AG04449 (cell line): ENCODE measurements around the gene UBE2K.
"Not testable (repeated sequence)": the region's sequence is repeated elsewhere in the genome, so short reads cannot be mapped to it uniquely, and the experiment has no call there.

Experiments used
- CTCF ChIA-PET: fragments of 350-600 bp; formaldehyde crosslinking; extraction: SDS; loops from one replicate; lab custom pipeline; 2021; ENCODE audit warnings: antibody characterized with exemption; lab: Yijun Ruan, JAX
- POLR2A ChIA-PET: fragments of 400-600, 350-600 bp; formaldehyde crosslinking; extraction: SDS; loops from one replicate; lab custom pipeline; 2020; ENCODE audit warnings: antibody characterized with exemption, inconsistent platforms; lab: Yijun Ruan, JAX
- DNase-seq: peaks from one replicate; pipeline ENCODE4 v3.0.0-alpha.2; 2010; ENCODE audit warnings: low read depth, low spot score
- H3K4me3 ChIP-seq: 2 replicates; pipeline ENCODE4 v1.5.1; 2011; ENCODE audit warnings: low read depth, mild to moderate bottlenecking, control low read depth, low read length
- TF ChIP-seq, protein P1 (sequence below): IDR thresholded peaks from one replicate; pipeline ENCODE4 v1.5.1; 2011; ENCODE audit warnings: mild to moderate bottlenecking, moderate library complexity, low read length, control low read depth, inconsistent platforms; ENCODE audit not compliant: insufficient read depth; ENCODE audit errors: missing control alignments

Gene UBE2K

DNA sequence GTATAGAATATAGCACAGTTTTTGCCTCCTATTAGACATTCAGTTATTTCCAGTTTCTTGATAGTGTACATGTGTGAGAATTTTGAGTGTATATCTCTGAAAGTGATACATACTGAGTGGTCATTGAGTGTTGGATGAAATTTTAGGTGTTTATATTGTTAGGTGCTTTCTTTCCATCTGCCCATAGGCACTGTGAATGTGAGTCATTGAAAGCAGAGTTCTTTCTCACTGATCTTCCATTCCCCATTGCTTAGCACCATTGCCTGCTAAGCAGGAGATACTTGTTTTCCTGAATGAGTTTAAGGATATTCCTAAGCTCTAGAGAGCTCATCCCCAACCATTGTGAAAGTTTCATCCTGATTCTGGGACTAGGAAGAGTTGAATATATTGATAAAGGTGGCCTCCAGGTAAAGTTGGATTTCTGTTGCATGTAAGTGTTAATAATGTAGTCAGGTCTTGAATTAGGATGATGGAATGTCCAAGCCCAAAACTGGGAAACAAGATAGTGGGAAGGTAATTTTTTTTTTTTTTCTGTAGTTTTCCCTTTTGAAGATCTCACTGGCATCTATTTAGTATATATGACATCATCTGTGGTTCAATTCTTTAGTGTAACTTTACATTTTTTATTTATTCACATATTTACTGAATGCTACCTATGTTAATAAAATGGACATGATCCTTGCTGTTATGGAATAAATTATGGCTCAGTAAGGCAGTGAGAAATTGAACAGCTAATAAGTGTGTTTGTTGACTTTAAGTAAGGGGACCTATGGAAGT is 22.1 kb downstream of the UBE2K start:
- ChIA-PET POLR2A (no interaction called here), CTCF (no interaction called here)
- no peak for DNase-seq

DNA sequence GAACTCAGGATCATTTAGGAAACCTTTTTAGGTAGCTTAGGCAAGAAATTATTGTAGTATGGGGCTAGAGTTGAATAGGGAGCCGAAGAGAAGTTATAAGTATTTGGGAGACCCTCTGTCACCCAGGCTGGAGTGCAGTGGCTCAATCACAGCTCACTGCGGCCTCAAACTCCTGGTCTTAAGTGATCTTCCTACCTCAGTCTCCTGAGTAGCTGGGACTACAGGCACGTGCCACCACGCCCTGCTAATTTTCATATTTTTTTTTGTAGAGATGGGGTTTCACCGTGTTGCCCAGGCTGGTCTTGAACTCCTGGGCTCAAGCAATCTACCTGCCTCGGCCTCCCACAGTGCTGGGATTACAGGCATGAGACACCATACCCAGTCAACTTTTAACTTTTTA is 23.3 kb downstream of the UBE2K start:
- H3K4me3 ChIP-seq, CTCF ChIA-PET, DNase-seq: not testable (repeated sequence)
- POLR2A ChIA-PET, result interaction anchor here (0.7 kb wide), 1 partner anchor 206 kb away, joined by 3 read pairs; no protein-coding TSS in a partner anchor

More for the DNA sequence above, 22.1 kb downstream of the UBE2K start:
- no peak overlapping the region for H3K4me3 ChIP-seq
- TF ChIP-seq, protein P1, sequence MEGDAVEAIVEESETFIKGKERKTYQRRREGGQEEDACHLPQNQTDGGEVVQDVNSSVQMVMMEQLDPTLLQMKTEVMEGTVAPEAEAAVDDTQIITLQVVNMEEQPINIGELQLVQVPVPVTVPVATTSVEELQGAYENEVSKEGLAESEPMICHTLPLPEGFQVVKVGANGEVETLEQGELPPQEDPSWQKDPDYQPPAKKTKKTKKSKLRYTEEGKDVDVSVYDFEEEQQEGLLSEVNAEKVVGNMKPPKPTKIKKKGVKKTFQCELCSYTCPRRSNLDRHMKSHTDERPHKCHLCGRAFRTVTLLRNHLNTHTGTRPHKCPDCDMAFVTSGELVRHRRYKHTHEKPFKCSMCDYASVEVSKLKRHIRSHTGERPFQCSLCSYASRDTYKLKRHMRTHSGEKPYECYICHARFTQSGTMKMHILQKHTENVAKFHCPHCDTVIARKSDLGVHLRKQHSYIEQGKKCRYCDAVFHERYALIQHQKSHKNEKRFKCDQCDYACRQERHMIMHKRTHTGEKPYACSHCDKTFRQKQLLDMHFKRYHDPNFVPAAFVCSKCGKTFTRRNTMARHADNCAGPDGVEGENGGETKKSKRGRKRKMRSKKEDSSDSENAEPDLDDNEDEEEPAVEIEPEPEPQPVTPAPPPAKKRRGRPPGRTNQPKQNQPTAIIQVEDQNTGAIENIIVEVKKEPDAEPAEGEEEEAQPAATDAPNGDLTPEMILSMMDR, result no peak

DNA sequence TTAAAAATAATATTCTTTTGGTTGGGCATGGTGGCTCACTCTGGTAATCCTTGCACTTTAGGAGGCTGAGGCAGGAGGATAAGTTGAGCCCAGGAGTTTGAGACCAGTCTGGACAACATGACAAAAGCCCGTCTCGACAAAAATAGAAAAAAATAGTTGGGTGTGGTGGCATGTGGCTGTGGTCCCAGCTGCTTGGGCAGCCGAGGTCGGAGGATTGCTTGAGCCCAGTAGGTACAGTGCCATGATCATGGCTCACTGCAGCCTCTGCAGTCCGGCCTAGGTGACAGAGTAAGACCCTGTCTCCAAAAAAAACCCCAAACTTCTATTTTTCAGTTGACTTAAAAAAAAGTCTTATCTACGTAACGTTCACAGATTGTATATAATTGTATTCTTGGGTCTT is 23.9 kb downstream of the UBE2K start:
- ChIA-PET CTCF (interaction anchor here (1.2 kb wide), 1 partner anchor 10 kb away, joined by 3 read pairs; no protein-coding TSS in a partner anchor), POLR2A (no interaction called here)
- DNase-seq, result no peak
- TF ChIP-seq, protein P1, result no peak
- H3K4me3 ChIP-seq, result no peak overlapping the region

DNA sequence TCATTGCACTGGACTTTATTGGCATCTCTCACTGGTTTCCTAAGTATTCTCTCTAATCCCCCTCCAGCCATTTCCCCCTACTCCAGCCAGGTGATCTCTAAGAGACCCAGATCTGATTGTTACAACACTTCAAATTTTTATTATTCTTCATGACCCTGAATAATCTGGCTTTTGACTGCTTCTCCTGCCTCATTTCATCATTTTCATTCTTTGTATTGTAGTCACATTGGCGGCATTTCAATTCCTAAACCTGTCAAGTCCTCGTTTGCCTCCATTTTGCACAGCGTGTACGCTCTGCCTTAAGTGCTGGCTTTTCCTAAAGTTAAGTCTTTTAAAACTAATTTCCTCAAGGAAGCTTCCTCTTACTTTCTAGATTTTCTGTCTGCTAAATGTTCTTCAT is 31.6 kb downstream of the UBE2K start:
- TF ChIP-seq, protein P1, result no peak
- no peak overlapping the region for H3K4me3 ChIP-seq
- CTCF ChIA-PET, result interaction anchor here (1.3 to 2.0 kb wide), 3 partner anchors 21 to 248 kb away, joined by 3 to 5 read pairs (median 3); partner anchors contain the start of gene PDS5A
- no peak for DNase-seq
- POLR2A ChIA-PET, result no interaction called here

DNA sequence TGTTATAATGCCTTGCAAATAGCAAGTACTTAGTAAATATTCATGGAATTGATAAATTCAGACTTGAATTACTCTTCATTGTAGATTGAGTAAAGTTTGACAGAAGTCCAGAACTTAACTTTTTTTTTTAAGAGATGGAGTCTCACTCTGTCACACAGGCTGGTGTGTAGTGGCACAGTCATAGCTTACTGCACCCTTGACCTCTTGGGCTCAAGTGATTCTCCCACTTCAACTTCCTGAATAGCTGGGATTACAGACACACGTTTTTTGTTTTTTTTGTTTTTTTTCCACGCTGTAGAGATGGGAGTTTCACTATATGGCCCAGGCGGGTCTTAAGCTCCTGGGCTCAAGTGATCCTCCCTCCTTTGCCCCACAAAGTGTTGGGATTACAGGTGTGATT is 32.1 kb downstream of the UBE2K start:
- POLR2A ChIA-PET, result no interaction called here
- H3K4me3 ChIP-seq, result no peak overlapping the region
- no peak for DNase-seq
- CTCF ChIA-PET, result interaction anchor here (1.6 to 2.0 kb wide), 2 partner anchors 21 to 34 kb away, joined by 3 to 5 read pairs; no protein-coding TSS in a partner anchor
- TF ChIP-seq, protein P1, result no peak

DNA sequence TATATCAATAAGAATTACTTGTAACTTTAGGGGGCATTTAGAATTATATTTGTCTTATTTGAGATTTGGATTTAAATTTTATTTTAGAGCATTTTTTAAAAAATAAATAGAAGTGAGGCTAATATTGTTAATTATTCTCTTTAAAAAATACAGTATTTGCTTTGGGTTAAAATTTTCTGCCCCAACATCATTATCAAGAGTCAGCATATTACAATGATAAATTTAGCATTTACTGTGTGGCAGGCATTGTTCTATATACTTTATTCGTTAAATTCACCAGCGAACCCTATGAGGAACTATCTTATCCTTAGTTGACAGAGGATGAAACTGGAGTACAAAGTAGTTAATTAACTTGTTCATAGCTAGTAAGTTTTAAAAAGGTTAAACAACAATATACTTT is 34.0 kb downstream of the UBE2K start:
- DNase-seq, result no peak
- H3K4me3 ChIP-seq, result no peak overlapping the region
- TF ChIP-seq, protein P1, result no peak
- ChIA-PET POLR2A (interaction anchor here (0.6 kb wide), 1 partner anchor 34 kb away, joined by 3 read pairs; the partner anchor contains the start of gene UBE2K), CTCF (interaction anchor here (0.9 to 1.4 kb wide), 3 partner anchors 9 to 17 kb away, joined by 3 read pairs; no protein-coding TSS in a partner anchor)
